Uterus (tissue), 4 donors: ENCODE results near the gene DTNA. TPM values are rescaled to one million over a fixed set of nuclear protein-coding genes. Genes with fewer than 3 reads are reported as not detected.

Experiments
- DNase-seq, 2 donors: peaks; one replicate each; pipeline ENCODE4 v3.0.0-alpha.2; 2019 to 2020
- H3K27ac ChIP-seq, 2 donors: fragments of 200-600 bp; sonication (generic); 1 replicate in 1 of 2; 2 replicates in 1 of 2; pipeline ENCODE4 v1.5.1; 2016 to 2018
- H3K27me3 ChIP-seq, 2 donors: fragments of 200-600 bp; sonication (generic); one replicate each; pipeline ENCODE4 v1.5.1; 2018 to 2019; ENCODE audit warnings: control low read depth in 1 of 2
- H3K36me3 ChIP-seq, 2 donors: fragments of 200-600 bp; sonication (generic); one replicate each; pipeline ENCODE4 v1.5.1; 2019; ENCODE audit warnings: control low read depth in 1 of 2
- H3K4me1 ChIP-seq, 2 donors: fragments of 200-600 bp; sonication (generic); one replicate each; pipeline ENCODE4 v1.5.1; 2018 to 2019; ENCODE audit warnings: control low read depth in 1 of 2
- H3K4me3 ChIP-seq, 2 donors: fragments of 200-600 bp; sonication (generic); 1 replicate in 1 of 2; 2 replicates in 1 of 2; pipeline ENCODE4 v1.5.1; 2018 to 2019; ENCODE audit warnings: mild to moderate bottlenecking in 1 of 2
- H3K9me3 ChIP-seq, 2 donors: fragments of 200-600 bp; sonication (generic); one replicate each; pipeline ENCODE4 v1.5.1; 2019; ENCODE audit warnings: control low read depth in 1 of 2
- POLR2A ChIP-seq, 2 donors: fragments of 450-650 bp; IDR thresholded peaks; one replicate each; pipeline ENCODE4 v1.6.1; 2016; ENCODE audit warnings: antibody characterized with exemption in 2 of 2, mild to moderate bottlenecking in 1 of 2, moderate library complexity in 1 of 2
- intact Hi-C: fragments of 100-400 bp; cut with DNase I; formaldehyde crosslinking; loops from one replicate; pipeline ENCODE4 v1.15.1; 2023; ENCODE audit warnings: low total_unique reads
- total RNA-seq, 4 donors: library from RNA; depleted of rRNA in 3 of 4; stranded (reverse); fragments of >200 nt in 3 of 4; gene quantifications; one replicate each; pipeline versions ENCODE4 v1.1.0 to v1.2.4, GENCODE V29; 2014 to 2023
- TF ChIP-seq, protein P1 (sequence below), 4 experiments: fragments of 200-600 bp in 2 of 4; fragments of 450-650 bp in 2 of 4; sonication (generic) in 2 of 4; IDR thresholded peaks; one replicate each; pipeline ENCODE4 v1.5.1; 2016 to 2019; ENCODE audit warnings: antibody characterized with exemption in 4 of 4, mild to moderate bottlenecking in 2 of 4, moderate library complexity in 1 of 4
- donor health status: DM: yes; HTN: yes; CAD: no.

DTNA gene
- total RNA-seq, 4 donors from 2014 or later = 13.8 to 229 (median 43.0) TPM

DNA sequence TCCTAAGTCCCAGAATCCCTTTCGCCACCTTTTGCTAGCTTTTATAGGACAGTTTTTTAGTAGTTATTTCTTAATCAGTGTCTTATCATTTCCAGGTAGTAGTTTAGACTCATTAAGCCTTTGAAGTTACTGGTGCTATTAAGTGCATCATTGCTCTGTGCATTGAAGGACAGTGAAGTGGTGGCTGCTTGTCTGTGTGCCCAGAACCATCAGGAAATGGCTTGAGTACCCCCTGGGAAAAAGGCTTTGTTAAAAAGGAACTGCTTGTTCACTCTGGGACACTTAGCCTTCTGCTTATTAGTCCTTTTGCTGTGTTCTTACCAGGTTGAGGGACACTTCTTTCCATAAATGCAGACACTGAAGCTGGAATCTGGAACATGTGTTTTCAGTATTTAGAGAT is 30.0 kb downstream of the DTNA start:
- Histone ChIP-seq H3K9me3 (no peaks in the 10 kb centered on the region), H3K4me3 (no peak overlapping the region), H3K36me3 (no peaks in the 10 kb centered on the region), H3K27me3 (no peaks in the 10 kb centered on the region), H3K27ac (no peak overlapping the region), H3K4me1 (no peaks in the 10 kb centered on the region)
- DNase-seq = no peak
- no peak for TF ChIP-seq POLR2A (IDR thresholded peaks at IDR 0.05)
- TF ChIP-seq, protein P1, sequence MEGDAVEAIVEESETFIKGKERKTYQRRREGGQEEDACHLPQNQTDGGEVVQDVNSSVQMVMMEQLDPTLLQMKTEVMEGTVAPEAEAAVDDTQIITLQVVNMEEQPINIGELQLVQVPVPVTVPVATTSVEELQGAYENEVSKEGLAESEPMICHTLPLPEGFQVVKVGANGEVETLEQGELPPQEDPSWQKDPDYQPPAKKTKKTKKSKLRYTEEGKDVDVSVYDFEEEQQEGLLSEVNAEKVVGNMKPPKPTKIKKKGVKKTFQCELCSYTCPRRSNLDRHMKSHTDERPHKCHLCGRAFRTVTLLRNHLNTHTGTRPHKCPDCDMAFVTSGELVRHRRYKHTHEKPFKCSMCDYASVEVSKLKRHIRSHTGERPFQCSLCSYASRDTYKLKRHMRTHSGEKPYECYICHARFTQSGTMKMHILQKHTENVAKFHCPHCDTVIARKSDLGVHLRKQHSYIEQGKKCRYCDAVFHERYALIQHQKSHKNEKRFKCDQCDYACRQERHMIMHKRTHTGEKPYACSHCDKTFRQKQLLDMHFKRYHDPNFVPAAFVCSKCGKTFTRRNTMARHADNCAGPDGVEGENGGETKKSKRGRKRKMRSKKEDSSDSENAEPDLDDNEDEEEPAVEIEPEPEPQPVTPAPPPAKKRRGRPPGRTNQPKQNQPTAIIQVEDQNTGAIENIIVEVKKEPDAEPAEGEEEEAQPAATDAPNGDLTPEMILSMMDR (IDR thresholded peaks at IDR 0.05) = no peak
- intact Hi-C loops = no loop called here

DNA sequence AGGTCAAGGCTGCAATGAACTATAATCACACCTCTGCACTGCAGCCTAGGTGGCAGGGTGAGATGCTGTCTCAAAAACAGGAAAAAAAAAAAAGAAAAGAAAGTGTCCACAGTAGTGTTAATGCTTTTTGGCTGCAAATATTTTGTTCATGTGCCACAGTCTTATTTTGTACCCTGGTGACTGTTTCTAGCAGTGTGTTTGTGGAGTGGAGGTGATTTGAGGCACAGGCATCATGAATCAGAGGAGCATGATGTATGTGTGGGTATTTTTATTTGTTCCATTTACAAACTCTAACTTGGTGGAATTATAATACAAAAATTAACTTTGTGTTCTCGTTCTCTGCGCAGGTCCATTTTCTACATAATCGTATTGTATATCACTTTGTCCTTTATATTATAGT is 30.6 kb downstream of the DTNA start:
- no peak overlapping the region for H3K27ac ChIP-seq
- intact Hi-C loops = no loop called here
- no peaks in the 10 kb centered on the region for H3K36me3 ChIP-seq
- H3K4me3 ChIP-seq = no peak overlapping the region
- TF ChIP-seq, protein P1 (IDR thresholded peaks at IDR 0.05) = no peak
- TF ChIP-seq POLR2A (IDR thresholded peaks at IDR 0.05) = no peak
- H3K27me3 ChIP-seq = no peaks in the 10 kb centered on the region
- no peak for DNase-seq
- H3K9me3 ChIP-seq = no peaks in the 10 kb centered on the region
- no peaks in the 10 kb centered on the region for H3K4me1 ChIP-seq

DNA sequence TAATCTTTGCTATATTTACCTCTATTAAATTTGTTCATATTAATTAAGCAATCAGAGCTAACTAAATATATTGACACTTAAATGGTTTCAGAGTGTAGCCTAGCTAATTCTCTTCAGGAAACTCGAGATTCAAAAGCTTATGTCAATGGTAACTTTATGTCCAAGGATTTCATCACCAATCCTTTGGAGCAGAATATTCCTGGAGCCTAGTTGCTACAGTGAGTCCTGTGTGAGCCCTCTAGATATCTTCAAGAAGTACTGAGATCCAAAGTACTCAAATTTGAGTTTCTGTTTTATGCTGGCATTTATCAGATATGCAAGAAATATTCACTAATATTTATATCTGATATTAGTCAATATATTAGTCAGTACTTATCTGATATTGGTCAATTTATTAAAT is 31.3 kb downstream of the DTNA start:
- TF ChIP-seq, protein P1 (IDR thresholded peaks at IDR 0.05) = no peak
- TF ChIP-seq POLR2A (IDR thresholded peaks at IDR 0.05) = no peak
- H3K27me3 ChIP-seq = no peaks in the 10 kb centered on the region
- H3K9me3 ChIP-seq = no peaks in the 10 kb centered on the region
- no peaks in the 10 kb centered on the region for H3K4me1 ChIP-seq
- no peaks in the 10 kb centered on the region for H3K36me3 ChIP-seq
- no peak for DNase-seq
- H3K4me3 ChIP-seq = no peak overlapping the region
- intact Hi-C loops = no loop called here
- H3K27ac ChIP-seq = no peak overlapping the region

DNA sequence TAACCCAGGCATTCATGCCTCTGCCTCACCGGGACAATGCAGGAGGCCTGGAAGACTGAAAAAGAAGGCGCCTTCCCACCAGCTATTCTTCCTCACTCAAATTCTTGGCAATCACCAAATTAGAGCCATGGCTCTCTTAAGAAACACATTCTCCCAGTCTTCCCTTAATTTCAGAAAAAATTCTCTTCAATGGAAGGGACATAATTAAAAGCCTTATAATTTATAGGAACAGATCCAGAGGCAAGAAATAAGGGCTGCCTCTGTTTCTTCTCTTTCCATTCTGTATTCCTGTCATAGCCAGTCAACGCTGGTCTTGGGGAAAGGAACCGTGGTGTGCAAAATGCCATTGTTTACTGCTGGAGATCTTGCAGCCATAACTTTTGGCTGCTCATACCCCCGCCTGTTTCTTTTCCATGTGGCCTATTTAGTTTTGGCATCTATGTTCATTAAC is 32.8 kb downstream of the DTNA start:
- Histone ChIP-seq H3K27ac (no peak overlapping the region), H3K4me3 (no peak overlapping the region), H3K27me3 (no peaks in the 10 kb centered on the region), H3K36me3 (no peaks in the 10 kb centered on the region), H3K4me1 (no peaks in the 10 kb centered on the region), H3K9me3 (no peaks in the 10 kb centered on the region)
- DNase-seq = no peak
- no peak for TF ChIP-seq POLR2A (IDR thresholded peaks at IDR 0.05)
- TF ChIP-seq, protein P1 (IDR thresholded peaks at IDR 0.05) = no peak
- intact Hi-C loops = no loop called here

DNA sequence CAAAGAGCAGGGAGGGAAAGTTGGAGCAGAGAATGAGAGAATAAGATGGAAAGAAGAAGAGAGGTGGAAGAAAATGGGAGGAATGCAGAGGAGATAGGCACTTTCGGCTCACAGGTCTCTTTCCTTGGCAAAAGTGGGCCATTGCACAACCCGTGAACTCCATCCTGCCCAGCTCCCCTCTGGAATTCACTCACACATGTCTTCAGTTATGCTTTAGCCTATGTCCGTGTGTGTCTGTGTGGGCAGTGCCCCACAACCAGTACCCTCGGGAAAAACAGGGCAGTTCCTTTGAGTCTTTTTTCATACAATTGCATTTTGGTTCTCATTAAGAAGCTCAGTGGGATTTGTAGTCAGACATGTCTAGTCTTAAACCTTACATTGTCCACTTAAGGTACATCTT is 34.5 kb downstream of the DTNA start:
- no peak for DNase-seq
- H3K27me3 ChIP-seq = no peaks in the 10 kb centered on the region
- intact Hi-C loops = no loop called here
- H3K36me3 ChIP-seq = no peaks in the 10 kb centered on the region
- H3K9me3 ChIP-seq = no peaks in the 10 kb centered on the region
- H3K27ac ChIP-seq = no peak overlapping the region
- no peaks in the 10 kb centered on the region for H3K4me1 ChIP-seq
- no peak for TF ChIP-seq POLR2A (IDR thresholded peaks at IDR 0.05)
- TF ChIP-seq, protein P1 (IDR thresholded peaks at IDR 0.05) = no peak
- no peak overlapping the region for H3K4me3 ChIP-seq
